HG02870 (cell line): ENCODE results near the gene EXD3.
A peak's percentile ranks its signal among the peaks of the same experiment; 100 is the strongest.
"Not testable (repeated sequence)": the region's sequence is repeated elsewhere in the genome, so short reads cannot be mapped to it uniquely, and the experiment has no call there.

Experiments used
- ATAC-seq: cut with Tn5 transposase; IDR thresholded peaks from one replicate; pipeline ENCODE4 v1.9.1; 2021; ENCODE audit warnings: mild to moderate bottlenecking, moderate library complexity; ENCODE audit not compliant: unreplicated experiment

Gene EXD3

GRCh38 chr9:137422604-137423513 lies at the start of gene EXD3, which contains the start of gene NOXA1:
Gene EXD3, minus strand, starts transcription at chr9:137423162. Its CDS starts 27,805 bp downstream, at chr9:137395357.
Gene NOXA1, plus strand, starts transcription at chr9:137423393. Its CDS starts 137 bp downstream, at chr9:137423530.
- ATAC-seq = peak; percentile 77

- ATAC-seq = no peak
Measured at GRCh38 chr9:137470785-137471184, 47.8 kb upstream of the EXD3 start.

- no peak for ATAC-seq
Measured at GRCh38 chr9:137467896-137468295, 44.9 kb upstream of the EXD3 start.

- ATAC-seq = no peak
Measured at GRCh38 chr9:137467161-137467581, 44.2 kb upstream of the EXD3 start.

GRCh38 chr9:137466389-137467085 lies 43.6 kb upstream of the EXD3 start:
- ATAC-seq = not testable (repeated sequence)

- ATAC-seq = no peak
Measured at GRCh38 chr9:137465720-137466388, 42.9 kb upstream of the EXD3 start.

GRCh38 chr9:137465000-137465719 lies 42.2 kb upstream of the EXD3 start:
- ATAC-seq = no peak

- ATAC-seq = no peak
Measured at GRCh38 chr9:137464291-137464999, 41.5 kb upstream of the EXD3 start.

- ATAC-seq = no peak
Measured at GRCh38 chr9:137463931-137464290, 40.9 kb upstream of the EXD3 start.

- no peak for ATAC-seq
Measured at GRCh38 chr9:137462986-137463930, 40.3 kb upstream of the EXD3 start.

- no peak for ATAC-seq
Measured at GRCh38 chr9:137462396-137462985, 39.5 kb upstream of the EXD3 start.

- ATAC-seq = no peak
Measured at GRCh38 chr9:137461663-137462395, 38.9 kb upstream of the EXD3 start.

GRCh38 chr9:137461316-137461662 lies 38.3 kb upstream of the EXD3 start:
- no peak for ATAC-seq

GRCh38 chr9:137460363-137461315 lies 37.7 kb upstream of the EXD3 start:
- ATAC-seq = no peak

- no peak for ATAC-seq
Measured at GRCh38 chr9:137459601-137460362, 36.8 kb upstream of the EXD3 start.

GRCh38 chr9:137459152-137459600 lies 36.2 kb upstream of the EXD3 start, which contains the start of gene NSMF:
Gene NSMF, minus strand, starts transcription at chr9:137459334. Its CDS starts 232 bp downstream, at chr9:137459102.
- ATAC-seq = peak; percentile 73
